Endodermal cell (in vitro differentiated cells): Measurements from ENCODE around the gene KDELR1. TPM values are rescaled to one million over a fixed set of nuclear protein-coding genes. Genes with fewer than 3 reads are reported as not detected.

Experiments
- DNase-seq: peaks from one replicate; pipeline ENCODE4 v3.0.0-alpha.2; 2017
- H3K27ac ChIP-seq: 2 replicates; pipeline ENCODE4 v1.5.1; 2013; ENCODE audit warnings: mild to moderate bottlenecking, low read depth, low read length, moderate library complexity
- H3K27me3 ChIP-seq: 2 replicates; pipeline ENCODE4 v1.6.1; 2013; ENCODE audit warnings: mild to moderate bottlenecking, low read length, moderate library complexity; ENCODE audit not compliant: insufficient read depth, control insufficient read depth, poor library complexity, severe bottlenecking
- H3K36me3 ChIP-seq: 2 replicates; pipeline ENCODE4 v1.7.0; 2013; ENCODE audit warnings: mild to moderate bottlenecking, low read length, moderate library complexity; ENCODE audit not compliant: control insufficient read depth, insufficient read depth
- H3K4me1 ChIP-seq: one replicate; pipeline ENCODE4 v1.7.0; 2013; ENCODE audit warnings: low read length; ENCODE audit not compliant: control insufficient read depth, insufficient read depth
- H3K4me3 ChIP-seq: 2 replicates; pipeline ENCODE4 v1.5.1; 2013; ENCODE audit warnings: mild to moderate bottlenecking, low read length, moderate library complexity
- H3K9ac ChIP-seq: 2 replicates; pipeline ENCODE4 v1.6.1; 2013; ENCODE audit warnings: mild to moderate bottlenecking, low read length, moderate library complexity; ENCODE audit not compliant: poor library complexity, severe bottlenecking; ENCODE audit errors: extremely low read depth
- H3K9me3 ChIP-seq: 2 replicates; pipeline ENCODE4 v1.6.1; 2013; ENCODE audit warnings: mild to moderate bottlenecking, low read length, moderate library complexity; ENCODE audit not compliant: control insufficient read depth
- H3K27ac Mint-ChIP-seq: 2 replicates; pipeline ENCODE4 v1.8.0; 2020; ENCODE audit warnings: mixed read lengths
- H3K27me3 Mint-ChIP-seq: 2 replicates; pipeline ENCODE4 v1.8.0; 2021; ENCODE audit warnings: mild to moderate bottlenecking, mixed read lengths; ENCODE audit not compliant: insufficient read depth
- H3K36me3 Mint-ChIP-seq: 2 replicates; pipeline ENCODE4 v1.8.0; 2020; ENCODE audit warnings: low read depth, mixed read lengths
- H3K4me1 Mint-ChIP-seq: 2 replicates; pipeline ENCODE4 v1.8.0; 2020; ENCODE audit warnings: mixed read lengths
- H3K4me3 Mint-ChIP-seq: 2 replicates; pipeline ENCODE4 v1.8.0; 2020; ENCODE audit warnings: mild to moderate bottlenecking, moderate library complexity, mixed read lengths
- H3K9me3 Mint-ChIP-seq: 2 replicates; pipeline ENCODE4 v1.8.0; 2020; ENCODE audit warnings: mild to moderate bottlenecking, mixed read lengths
- CTCF ChIP-seq: fragments of 200-600 bp; sonication (generic); conservative IDR thresholded peaks from 2 replicates; pipeline ENCODE4 v1.5.0; 2021; ENCODE audit warnings: antibody characterized with exemption, mild to moderate bottlenecking
- WGBS, 2 experiments: methylation state at CpG; one replicate each; pipeline versions ENCODE4 v1.1.5 to v1.1.7; 2013; ENCODE audit warnings: missing lambda C conversion rate in 2 of 2, mixed read lengths in 1 of 2; ENCODE audit not compliant: insufficient coverage in 1 of 2, insufficient read length in 1 of 2; 5-methylcytosine and 5-hydroxymethylcytosine counted together
- total RNA-seq, 2 donors: library from RNA; stranded (reverse); fragmentation: NEBNext Ultra II Directional in 1 of 2; extraction: Animal tissue kit (Norgen Biotek cat#: 25700) in 1 of 2; gene quantifications; 2 replicates in 1 of 2; 3 replicates in 1 of 2; pipeline ENCODE4 v1.2.1, GENCODE V29; 2021

KDELR1 gene
- total RNA-seq, 2 donors from 2014 or later, result 227 to 285 TPM

GRCh38 chr19:48338253-48338755 lies 53.0 kb downstream of the KDELR1 start:
- H3K9ac ChIP-seq, result no peak overlapping the region
- no peak overlapping the region for H3K27ac ChIP-seq
- TF ChIP-seq CTCF, result no peak
- H3K4me1 ChIP-seq, result no peaks in the 10 kb centered on the region
- 87 to 93% methylated on average over 7 to 14 of the region's 14 CpGs for WGBS, 2 experiments
- Mint-ChIP-seq H3K9me3 (no peaks in the 10 kb centered on the region), H3K27me3 (peaks cover 8% of the 10 kb centered on the region), H3K4me3 (no peak overlapping the region), H3K36me3 (no peaks in the 10 kb centered on the region), H3K4me1 (peaks cover 3% of the 10 kb centered on the region), H3K27ac (no peak overlapping the region)
- no peak overlapping the region for H3K4me3 ChIP-seq
- H3K9me3 ChIP-seq, result no peaks in the 10 kb centered on the region
- no peaks in the 10 kb centered on the region for H3K27me3 ChIP-seq
- no peaks in the 10 kb centered on the region for H3K36me3 ChIP-seq
- no peak for DNase-seq

- peak overlapping the region; percentile 19 for H3K27ac Mint-ChIP-seq
- Histone ChIP-seq H3K9me3 (peaks cover 3% of the 10 kb centered on the region), H3K4me3 (peak overlapping the region; percentile 68), H3K9ac (no peak overlapping the region), H3K36me3 (no peaks in the 10 kb centered on the region), H3K4me1 (no peaks in the 10 kb centered on the region), H3K27ac (no peak overlapping the region), H3K27me3 (no peaks in the 10 kb centered on the region)
- no peaks in the 10 kb centered on the region for H3K36me3 Mint-ChIP-seq
- H3K4me3 Mint-ChIP-seq, result peak overlapping the region; percentile 62
- peak; percentile 93 for TF ChIP-seq CTCF
- peak; percentile 96 for DNase-seq
- peaks cover 22% of the 10 kb centered on the region for H3K4me1 Mint-ChIP-seq
- 19 to 42% methylated on average over 17 to 54 of the region's 54 CpGs for WGBS, 2 experiments
- H3K27me3 Mint-ChIP-seq, result peaks cover 10% of the 10 kb centered on the region
- H3K9me3 Mint-ChIP-seq, result no peaks in the 10 kb centered on the region
Measured at GRCh38 chr19:48333467-48334384, 57.6 kb downstream of the KDELR1 start.

- peak; percentile 93 for DNase-seq
- no peaks in the 10 kb centered on the region for H3K4me1 ChIP-seq
- H3K27ac ChIP-seq, result no peak overlapping the region
- peak overlapping the region; percentile 19 for H3K27ac Mint-ChIP-seq
- H3K36me3 Mint-ChIP-seq, result no peaks in the 10 kb centered on the region
- H3K9me3 ChIP-seq, result peaks cover 7% of the 10 kb centered on the region
- H3K9ac ChIP-seq, result no peak overlapping the region
- no peaks in the 10 kb centered on the region for H3K27me3 ChIP-seq
- 25 to 35% methylated on average over 19 to 25 of the region's 25 CpGs for WGBS, 2 experiments
- H3K9me3 Mint-ChIP-seq, result peaks cover 4% of the 10 kb centered on the region
- peaks cover 14% of the 10 kb centered on the region for H3K27me3 Mint-ChIP-seq
- peaks cover 22% of the 10 kb centered on the region for H3K4me1 Mint-ChIP-seq
- H3K4me3 ChIP-seq, result peak overlapping the region; percentile 56
- no peaks in the 10 kb centered on the region for H3K36me3 ChIP-seq
- H3K4me3 Mint-ChIP-seq, result peak overlapping the region; percentile 62
- TF ChIP-seq CTCF, result no peak
Measured at GRCh38 chr19:48332662-48333466, 58.5 kb downstream of the KDELR1 start.

Other genes starting within 250 kb of the KDELR1 start
- gene LIG1, start 221.2 kb downstream of the KDELR1 start, total RNA-seq, result 100 to 1,000 TPM in 1 of 2 donors, 10 to 100 TPM in 1; 91.6 to 117 TPM
- gene ZSWIM9, start 220.9 kb downstream of the KDELR1 start, total RNA-seq, result 10 to 100 TPM in 1 of 2 donors, 1 to 10 TPM in 1; 9.9 to 13.0 TPM
- gene CARD8, start 135.6 kb downstream of the KDELR1 start, total RNA-seq, result 10 to 100 TPM; 34.0 to 44.6 TPM
- 10 to 100 TPM; 10.6 to 14.6 TPM for gene ZNF114, start 121.5 kb downstream of the KDELR1 start, total RNA-seq
- gene EMP3, start 66.0 kb downstream of the KDELR1 start, total RNA-seq, result 1 to 10 TPM; 3.5 TPM
- gene TMEM143, start 27.6 kb downstream of the KDELR1 start, total RNA-seq, result 10 to 100 TPM; 13.9 to 19.1 TPM
- gene SYNGR4, start 27.2 kb downstream of the KDELR1 start, total RNA-seq, result not detected
- gene GRIN2D, start 2.1 kb upstream of the KDELR1 start, total RNA-seq, result 1 to 10 TPM in 1 of 2 donors, under 1 TPM in 1; 0.77 to 1.2 TPM
- 10 to 100 TPM; 36.6 to 39.2 TPM for gene GRWD1, start 54.4 kb upstream of the KDELR1 start, total RNA-seq
- 1 to 10 TPM in 1 of 2 donors, under 1 TPM in 1; 0.73 to 1.1 TPM for gene KCNJ14, start 64.0 kb upstream of the KDELR1 start, total RNA-seq
- 100 to 1,000 TPM; 106 to 133 TPM for gene CYTH2, start 77.8 kb upstream of the KDELR1 start, total RNA-seq
- 10 to 100 TPM; 11.1 to 14.5 TPM for gene LMTK3, start 120.3 kb upstream of the KDELR1 start, total RNA-seq
- 1 to 10 TPM in 1 of 2 donors, under 1 TPM in 1; 0.35 to 2.4 TPM for gene SULT2B1, start 160.6 kb upstream of the KDELR1 start, total RNA-seq
- gene SPACA4, start 215.2 kb upstream of the KDELR1 start, total RNA-seq, result not detected
- 1 to 10 TPM; 4.4 to 5.7 TPM for gene FAM83E, start 223.5 kb upstream of the KDELR1 start, total RNA-seq
- 1,000 to 10,000 TPM; 1,531 to 1,574 TPM for gene RPL18, start 227.6 kb upstream of the KDELR1 start, total RNA-seq
- gene SPHK2, start 228.0 kb upstream of the KDELR1 start, total RNA-seq, result 100 to 1,000 TPM in 1 of 2 donors, 10 to 100 TPM in 1; 99.5 to 114 TPM
- 10 to 100 TPM in 1 of 2 donors, 1 to 10 TPM in 1; 5.3 to 13.1 TPM for gene DBP, start 245.8 kb upstream of the KDELR1 start, total RNA-seq